DOHH2 (cell line): ENCODE data around the gene SSU72.

Source experiments
- H3F3A ChIP-seq: fragments of 200-600 bp; sonication (generic), shearing (Covaris generic); 2 replicates; pipeline ENCODE4 v1.6.0; 2016; ENCODE audit warnings: antibody characterized with exemption, mild to moderate bottlenecking; ENCODE audit not compliant: control insufficient read depth, insufficient read depth
- H3K27ac ChIP-seq: fragments of 200-600 bp; sonication (generic); 2 replicates; pipeline ENCODE4 v1.5.1; 2014; ENCODE audit warnings: low read depth, mild to moderate bottlenecking, low read length, moderate library complexity
- H3K27me3 ChIP-seq: fragments of 200-600 bp; sonication (generic); 2 replicates; pipeline ENCODE4 v1.6.1; 2014; ENCODE audit warnings: mild to moderate bottlenecking, low read length, mixed read lengths; ENCODE audit not compliant: control insufficient read depth
- H3K36me3 ChIP-seq: fragments of 200-600 bp; sonication (generic); 2 replicates; pipeline ENCODE4 v1.6.1; 2014; ENCODE audit warnings: mild to moderate bottlenecking, low read length, moderate library complexity, mixed read lengths; ENCODE audit not compliant: control insufficient read depth
- H3K4me1 ChIP-seq: fragments of 200-600 bp; sonication (generic); 2 replicates; pipeline ENCODE4 v1.6.1; 2014; ENCODE audit warnings: mild to moderate bottlenecking, low read length, mixed read lengths; ENCODE audit not compliant: control insufficient read depth
- H3K4me2 ChIP-seq: fragments of 200-600 bp; sonication (generic); 2 replicates; pipeline ENCODE4 v1.6.0; 2014; ENCODE audit warnings: mild to moderate bottlenecking, low read length, moderate library complexity
- H3K4me3 ChIP-seq: fragments of 200-600 bp; sonication (generic); 2 replicates; pipeline ENCODE4 v1.5.1; 2014; ENCODE audit warnings: mild to moderate bottlenecking, low read length, mixed read lengths
- H3K79me2 ChIP-seq: fragments of 200-600 bp; sonication (generic); 2 replicates; pipeline ENCODE4 v1.6.1; 2014; ENCODE audit warnings: mild to moderate bottlenecking, low read length, mixed read lengths; ENCODE audit not compliant: control insufficient read depth
- H3K9me2 ChIP-seq: fragments of 200-600 bp; sonication (generic); replicated peaks from 2 replicates; pipeline ENCODE4 v1.6.1; 2014; ENCODE audit warnings: mild to moderate bottlenecking, low read length, mixed read lengths; ENCODE audit not compliant: control insufficient read depth
- H3K9me3 ChIP-seq: fragments of 200-600 bp; sonication (generic); 2 replicates; pipeline ENCODE4 v1.6.1; 2014; ENCODE audit warnings: antibody characterized with exemption, low read length, mixed read lengths; ENCODE audit not compliant: control insufficient read depth, insufficient read depth
- H4K20me1 ChIP-seq: fragments of 200-600 bp; sonication (generic); 2 replicates; pipeline ENCODE4 v1.6.0; 2014; ENCODE audit warnings: low read depth, mild to moderate bottlenecking, antibody characterized with exemption, low read length, moderate library complexity; ENCODE audit not compliant: control insufficient read depth, insufficient read depth
- CTCF ChIP-seq: fragments of 200-600 bp; sonication (generic); IDR thresholded peaks from one replicate; pipeline ENCODE4 v1.5.1; 2014; ENCODE audit warnings: antibody characterized with exemption, mild to moderate bottlenecking, low read depth, low read length; ENCODE audit not compliant: poor library complexity, severe bottlenecking
- EZH2phosphoT487 ChIP-seq: fragments of 200-600 bp; sonication (generic); IDR thresholded peaks from 2 replicates; pipeline ENCODE4 v1.6.1; 2017; ENCODE audit warnings: borderline replicate concordance, mild to moderate bottlenecking, antibody characterized with exemption, low read length, moderate library complexity, mixed read lengths

The SSU72 gene

GRCh38 chr1:1614204-1614953 is 39.7 kb upstream of the SSU72 start:
- H3K27ac ChIP-seq = no peak overlapping the region
- peaks cover 26% of the 10 kb centered on the region for H3K4me1 ChIP-seq
- peak overlapping the region; percentile 98 for H3K4me3 ChIP-seq
- H3F3A ChIP-seq = peaks cover 3% of the 10 kb centered on the region; the same call in 1 of the 2 replicates
- H3K4me2 ChIP-seq = peak overlapping the region; percentile 99
- H3K36me3 ChIP-seq = peaks cover 3% of the 10 kb centered on the region
- TF ChIP-seq EZH2phosphoT487 (no peak), CTCF (no peak)
- H3K9me3 ChIP-seq = no peaks in the 10 kb centered on the region
- H4K20me1 ChIP-seq = peaks cover 7% of the 10 kb centered on the region; the same call in 1 of the 2 replicates
- H3K9me2 ChIP-seq = no peaks in the 10 kb centered on the region
- peaks cover 25% of the 10 kb centered on the region for H3K79me2 ChIP-seq
- H3K27me3 ChIP-seq = no peaks in the 10 kb centered on the region

- Histone ChIP-seq H3K79me2 (peaks cover 25% of the 10 kb centered on the region), H3K4me1 (peaks cover 26% of the 10 kb centered on the region), H3K36me3 (peaks cover 3% of the 10 kb centered on the region), H3K27ac (no peak overlapping the region), H3K27me3 (no peaks in the 10 kb centered on the region), H3K4me3 (no peak overlapping the region), H3K9me3 (no peaks in the 10 kb centered on the region), H3K9me2 (no peaks in the 10 kb centered on the region), H3F3A (peaks cover 3% of the 10 kb centered on the region; the same call in 1 of the 2 replicates), H4K20me1 (peaks cover 7% of the 10 kb centered on the region; the same call in 1 of the 2 replicates), H3K4me2 (peak overlapping the region; percentile 99)
- TF ChIP-seq CTCF (no peak), EZH2phosphoT487 (no peak)
Measured at GRCh38 chr1:1613509-1614082, 38.9 kb upstream of the SSU72 start.

DNA sequence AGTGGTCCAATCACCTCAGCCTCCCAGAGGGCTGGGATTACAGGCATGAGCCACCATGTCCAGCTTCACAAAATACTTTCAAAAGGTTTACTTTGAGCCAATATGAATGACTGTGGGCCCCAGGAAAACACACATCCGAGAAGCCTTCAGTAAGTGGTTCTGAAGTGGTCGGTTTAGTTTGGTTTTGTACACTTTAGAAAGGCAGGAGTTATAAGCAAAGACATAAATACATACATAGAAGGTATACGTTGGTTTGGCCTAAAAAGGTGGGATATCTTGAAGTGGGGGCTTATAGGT is 37.4 kb upstream of the SSU72 start:
- Histone ChIP-seq H3K9me3 (no peaks in the 10 kb centered on the region), H3K27me3 (no peaks in the 10 kb centered on the region), H3K79me2 (peaks cover 24% of the 10 kb centered on the region), H3K4me3 (no peak overlapping the region), H3K4me2 (no peak overlapping the region), H4K20me1 (peaks cover 7% of the 10 kb centered on the region; the same call in 1 of the 2 replicates), H3K27ac (no peak overlapping the region), H3K9me2 (no peaks in the 10 kb centered on the region), H3F3A (peaks cover 3% of the 10 kb centered on the region; the same call in 1 of the 2 replicates), H3K4me1 (peaks cover 31% of the 10 kb centered on the region), H3K36me3 (peaks cover 3% of the 10 kb centered on the region; the same call in 1 of the 2 replicates)
- TF ChIP-seq EZH2phosphoT487 = no peak
- no peak for TF ChIP-seq CTCF
